GM12873 (cell line): Measurements from ENCODE around the gene OR2V1.
"Not testable (repeated sequence)": the region's sequence is repeated elsewhere in the genome, so short reads cannot be mapped to it uniquely, and the experiment has no call there.

Experiments used
- CTCF ChIP-seq: IDR thresholded peaks from 2 replicates; pipeline ENCODE4 v1.5.1; 2012; ENCODE audit warnings: low read depth, mild to moderate bottlenecking, moderate library complexity, low read length, control low read depth; ENCODE audit not compliant: insufficient read depth; ENCODE audit errors: missing control alignments

The OR2V1 gene

GRCh38 chr5:181151146-181151545 is 20.2 kb upstream of the OR2V1 start:
- no peak for TF ChIP-seq CTCF

GRCh38 chr5:181149806-181150733 is 19.1 kb upstream of the OR2V1 start:
- no peak for TF ChIP-seq CTCF

- TF ChIP-seq CTCF = no peak
Observed at GRCh38 chr5:181149355-181149754, 18.4 kb upstream of the OR2V1 start.

- TF ChIP-seq CTCF = not testable (repeated sequence)
Observed at GRCh38 chr5:181146927-181147636, 16.1 kb upstream of the OR2V1 start, which contains the start of gene OR2V2. TSS of gene OR2V2 (plus strand) at chr5:181147586. CDS start at chr5:181154943, 7,357 bp downstream.

GRCh38 chr5:181145133-181145532 is 14.2 kb upstream of the OR2V1 start:
- no peak for TF ChIP-seq CTCF

GRCh38 chr5:181142054-181142453 is 11.1 kb upstream of the OR2V1 start:
- no peak for TF ChIP-seq CTCF

GRCh38 chr5:181140766-181141165 is 9.8 kb upstream of the OR2V1 start:
- no peak for TF ChIP-seq CTCF
